GM12878 (cell line): ENCODE results near the gene PSMG3. TPM values are rescaled to one million over a fixed set of nuclear protein-coding genes. Genes with fewer than 3 reads are reported as not detected.

Experiments used
- ATAC-seq: fragments of 200-7000 bp; cut with Tn5 transposase; 3 replicates; pipeline ENCODE4 v1.9.1; 2020; ENCODE audit warnings: mild to moderate bottlenecking, moderate library complexity
- BruUV-seq: library from RNA; stranded (reverse); fragments of 400-500 nt; replicated peaks from 2 replicates; lab custom pipeline; 2021; lab: Mats Ljungman, UMichigan
- CTCF ChIA-PET: fragments of 300-600 bp; sonication (Branson Sonifier 250); formaldehyde crosslinking; extraction: SDS; loops from one replicate; lab custom pipeline; 2021; ENCODE audit warnings: inconsistent platforms; lab: Yijun Ruan, JAX
- POLR2A ChIA-PET: fragments of 350-600 bp; formaldehyde crosslinking; extraction: SDS; loops from one replicate; lab custom pipeline; 2021; ENCODE audit warnings: inconsistent platforms; lab: Charles Lee
- RAD21 ChIA-PET: fragments of 300-600 bp; sonication (Branson Sonifier 250); formaldehyde crosslinking; loops from one replicate; lab custom pipeline; 2023; ENCODE audit warnings: antibody characterized with exemption; ENCODE audit not compliant: unreplicated experiment; lab: Charles Lee
- SMC1A ChIA-PET: fragments of 300-600 bp; sonication (Branson Sonifier 250); formaldehyde crosslinking; loops from one replicate; lab custom pipeline; 2023; ENCODE audit not compliant: unreplicated experiment, uncharacterized antibody; lab: Charles Lee
- DNase-seq: peaks from one replicate; pipeline ENCODE4 v3.0.0-alpha.2; 2011; ENCODE audit warnings: low read depth, low spot score
- FAIRE-seq: peaks from 3 replicates; lab custom pipeline; 2011; peaks lifted over from hg19 to GRCh38; lab: Jason Lieb, UNC
- H2AFZ ChIP-seq: 2 replicates; pipeline ENCODE4 v1.6.0; 2011; ENCODE audit warnings: low read depth, low read length, control low read depth; ENCODE audit not compliant: control insufficient read depth
- H3K27ac ChIP-seq: 2 replicates; pipeline ENCODE4 v1.5.1; 2011; ENCODE audit warnings: control low read depth; ENCODE audit not compliant: control insufficient read depth, insufficient read depth
- H3K27me3 ChIP-seq, 2 experiments: replicated peaks in 1 of 2; 2 replicates each; pipeline versions ENCODE4 v1.6.0 to v1.6.1; 2011; ENCODE audit warnings: low read length in 1 of 2; ENCODE audit not compliant: control insufficient read depth in 2 of 2, insufficient read depth in 2 of 2
- H3K36me3 ChIP-seq, 2 experiments: 2 replicates each; pipeline ENCODE4 v1.5.1; 2011; ENCODE audit warnings: low read length in 1 of 2; ENCODE audit not compliant: control insufficient read depth in 2 of 2, insufficient read depth in 2 of 2
- H3K4me1 ChIP-seq: 2 replicates; pipeline ENCODE4 v1.6.1; 2011; ENCODE audit warnings: mild to moderate bottlenecking, low read length, moderate library complexity, mixed read lengths; ENCODE audit not compliant: control insufficient read depth, insufficient read depth
- H3K4me2 ChIP-seq: 2 replicates; pipeline ENCODE4 v1.6.0; 2011; ENCODE audit warnings: control low read depth; ENCODE audit not compliant: control insufficient read depth, insufficient read depth
- H3K4me3 ChIP-seq: fragments of 200-600 bp; sonication (generic); 2 replicates; pipeline ENCODE4 v1.5.1; 2016
- H3K79me2 ChIP-seq: 2 replicates; pipeline ENCODE4 v1.6.0; 2011; ENCODE audit warnings: low read length; ENCODE audit not compliant: control insufficient read depth, insufficient read depth
- H3K9ac ChIP-seq: 2 replicates; pipeline ENCODE4 v1.8.0; 2011; ENCODE audit warnings: low read length, control low read depth, mixed read lengths; ENCODE audit not compliant: control insufficient read depth, insufficient read depth
- H3K9me3 ChIP-seq: replicated peaks from 3 replicates; pipeline ENCODE4 v1.5.1; 2011; ENCODE audit warnings: mild to moderate bottlenecking, low read length; ENCODE audit not compliant: control insufficient read depth, insufficient read depth
- H4K20me1 ChIP-seq: 2 replicates; pipeline ENCODE4 v1.6.0; 2011; ENCODE audit not compliant: control insufficient read depth, insufficient read depth
- NFYB ChIP-seq: IDR thresholded peaks from 2 replicates; pipeline ENCODE4 v1.6.1; 2011; ENCODE audit warnings: low read depth, mild to moderate bottlenecking, low read length, improper control_type of control experiment, moderate library complexity; ENCODE audit not compliant: insufficient read depth
- POU2F2 ChIP-seq: IDR thresholded peaks from 3 replicates; pipeline ENCODE4 v1.6.1; 2011; ENCODE audit warnings: low read depth, mild to moderate bottlenecking, low read length, borderline replicate concordance
- TAF1 ChIP-seq: IDR thresholded peaks from 2 replicates; pipeline ENCODE4 v1.6.1; 2011; ENCODE audit warnings: mild to moderate bottlenecking, low read depth, low read length, borderline replicate concordance
- ZNF24 ChIP-seq: fragments of 450-650 bp; IDR thresholded peaks from 2 replicates; pipeline ENCODE4 v1.6.1; 2017; ENCODE audit warnings: antibody characterized with exemption, mild to moderate bottlenecking
- ZNF274 ChIP-seq: IDR thresholded peaks from one replicate; pipeline ENCODE4 v1.8.0; 2011; ENCODE audit not compliant: insufficient read length, insufficient read depth
- WGBS: methylation state at CpG from one replicate; pipeline ENCODE4 v1.1.6; 2016; ENCODE audit warnings: low lambda C conversion rate; ENCODE audit not compliant: insufficient replicate concordance, insufficient coverage; ENCODE audit errors: missing lambda C conversion rate; 5-methylcytosine and 5-hydroxymethylcytosine counted together
- in situ Hi-C: fragments of 300-500 bp; cut with MboI; formaldehyde crosslinking; loops from 9 replicates; pipeline ENCODE4 v1.14.3; 2018; ENCODE audit warnings: mixed read lengths
- intact Hi-C: fragments of 100-400 bp; cut with micrococcal nuclease; formaldehyde crosslinking; loops from one replicate; pipeline ENCODE4 v1.14.2; 2022; ENCODE audit not compliant: unreplicated experiment
- polyA plus RNA-seq, 11 experiments: library from polyadenylated mRNA; depleted of rRNA in 4 of 11; unstranded in 6 of 11; stranded (reverse) in 5 of 11; fragments of >200 nt; fragmentation: Nextera tagmentation in 4 of 11; fragmentation: Illumina TruSeq in 1 of 11; extraction: Ambion mirVana in 4 of 11; extraction: Trizol in 1 of 11; gene quantifications; 1 replicate in 1 of 11; 2 replicates in 10 of 11; pipeline versions ENCODE4 v1.2.1 to v1.2.3, GENCODE V29; 2011 to 2016; ENCODE audit warnings: inconsistent platforms in 2 of 11, missing spikeins in 2 of 11, low read depth in 1 of 11
- total RNA-seq, 4 experiments: library from RNA; depleted of rRNA in 3 of 4; stranded (reverse); fragments of >200 nt in 3 of 4; fragmentation: Illumina TruSeq in 1 of 4; extraction: Trizol in 1 of 4; gene quantifications; 2 replicates each; pipeline versions ENCODE4 v1.2.1 to v1.2.3, GENCODE V29; 2013 to 2021
- TF ChIP-seq, protein P1 (sequence below): fragments of 450-650 bp; IDR thresholded peaks from 2 replicates; pipeline ENCODE4 v1.6.1; 2016; ENCODE audit warnings: mild to moderate bottlenecking
- TF ChIP-seq, protein P2 (sequence below): IDR thresholded peaks from 2 replicates; pipeline ENCODE4 v1.6.1; 2012; ENCODE audit warnings: low read depth, low read length, improper control_type of control experiment
- TF ChIP-seq, protein P3 (sequence below): IDR thresholded peaks from 2 replicates; pipeline ENCODE4 v1.6.1; 2011; ENCODE audit warnings: low read depth, low read length, improper control_type of control experiment, borderline replicate concordance

PSMG3 gene
- total and polyA plus RNA-seq, 10 of the 15 experiments (the other 5 are each of a cell fraction or from before 2014, with no cell fraction given): 23.9 to 115 (median 60.6) TPM

DNA sequence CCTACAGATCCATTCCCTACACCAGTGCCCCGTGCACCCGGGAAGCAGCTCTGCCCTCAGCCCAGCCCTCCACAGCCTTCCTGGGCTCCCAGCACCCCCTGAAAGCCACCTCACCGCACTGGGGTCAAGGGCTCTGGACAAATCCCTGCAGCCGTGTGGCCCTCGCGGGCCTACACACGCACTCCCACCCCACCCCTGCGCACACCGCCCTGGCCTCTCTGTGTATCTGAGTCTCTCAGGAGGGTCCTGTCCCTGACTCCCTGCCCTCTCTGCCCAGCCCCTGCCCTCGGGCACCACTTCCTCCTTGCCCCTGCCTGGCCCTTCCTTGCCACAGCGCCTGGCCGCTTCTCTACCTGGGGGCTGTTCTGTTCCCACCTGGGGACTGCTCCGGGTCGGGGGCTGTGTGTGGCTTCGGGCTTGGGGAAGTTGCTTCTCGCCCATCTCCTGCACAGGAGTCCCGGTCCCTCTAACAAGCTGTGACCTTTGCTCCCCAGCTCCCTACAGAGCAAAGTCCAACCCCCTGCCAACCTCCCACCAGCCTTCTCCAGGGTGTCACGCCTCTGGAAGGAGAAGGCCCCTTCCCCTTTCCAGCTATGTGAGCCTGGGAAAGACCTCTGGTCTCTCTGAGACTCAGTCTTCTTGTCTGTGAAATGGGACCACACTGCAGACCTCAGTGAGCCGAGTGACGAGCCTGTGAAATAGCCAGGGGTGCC is 15.3 kb downstream of the PSMG3 start:
- POLR2A ChIA-PET: no interaction called here
- no peak for FAIRE-seq
- no peak overlapping the region for H2AFZ ChIP-seq
- DNase-seq: no peak
- no peaks in the 10 kb centered on the region for H4K20me1 ChIP-seq
- H3K27ac ChIP-seq: no peak overlapping the region
- H3K9me3 ChIP-seq: no peaks in the 10 kb centered on the region
- CTCF ChIA-PET: interaction anchor here (0.7 kb wide), 1 partner anchor 655 kb away, joined by 3 read pairs; no protein-coding TSS in a partner anchor
- no peaks in the 10 kb centered on the region for H3K27me3 ChIP-seq
- in situ Hi-C loops (no loop called here), intact Hi-C loops (no loop called here)
- H3K4me1 ChIP-seq: no peaks in the 10 kb centered on the region
- ATAC-seq: no peak
- H3K36me3 ChIP-seq: no peaks in the 10 kb centered on the region
- H3K79me2 ChIP-seq: no peaks in the 10 kb centered on the region
- BruUV-seq: no TSS peak
- RAD21 ChIA-PET: no interaction called here
- no peak overlapping the region for H3K4me3 ChIP-seq
- no peak overlapping the region for H3K9ac ChIP-seq
- H3K4me2 ChIP-seq: no peak overlapping the region
- SMC1A ChIA-PET: no interaction called here
- WGBS: 49% methylated on average over 20 of the region's 20 CpGs
- TF ChIP-seq, protein P1, sequence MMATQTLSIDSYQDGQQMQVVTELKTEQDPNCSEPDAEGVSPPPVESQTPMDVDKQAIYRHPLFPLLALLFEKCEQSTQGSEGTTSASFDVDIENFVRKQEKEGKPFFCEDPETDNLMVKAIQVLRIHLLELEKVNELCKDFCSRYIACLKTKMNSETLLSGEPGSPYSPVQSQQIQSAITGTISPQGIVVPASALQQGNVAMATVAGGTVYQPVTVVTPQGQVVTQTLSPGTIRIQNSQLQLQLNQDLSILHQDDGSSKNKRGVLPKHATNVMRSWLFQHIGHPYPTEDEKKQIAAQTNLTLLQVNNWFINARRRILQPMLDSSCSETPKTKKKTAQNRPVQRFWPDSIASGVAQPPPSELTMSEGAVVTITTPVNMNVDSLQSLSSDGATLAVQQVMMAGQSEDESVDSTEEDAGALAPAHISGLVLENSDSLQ: no peak
- TF ChIP-seq TAF1 (no peak), ZNF274 (no peak), ZNF24 (no peak), NFYB (no peak), POU2F2 (no peak)
- TF ChIP-seq, protein P2, sequence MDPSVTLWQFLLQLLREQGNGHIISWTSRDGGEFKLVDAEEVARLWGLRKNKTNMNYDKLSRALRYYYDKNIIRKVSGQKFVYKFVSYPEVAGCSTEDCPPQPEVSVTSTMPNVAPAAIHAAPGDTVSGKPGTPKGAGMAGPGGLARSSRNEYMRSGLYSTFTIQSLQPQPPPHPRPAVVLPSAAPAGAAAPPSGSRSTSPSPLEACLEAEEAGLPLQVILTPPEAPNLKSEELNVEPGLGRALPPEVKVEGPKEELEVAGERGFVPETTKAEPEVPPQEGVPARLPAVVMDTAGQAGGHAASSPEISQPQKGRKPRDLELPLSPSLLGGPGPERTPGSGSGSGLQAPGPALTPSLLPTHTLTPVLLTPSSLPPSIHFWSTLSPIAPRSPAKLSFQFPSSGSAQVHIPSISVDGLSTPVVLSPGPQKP: no peak
- TF ChIP-seq, protein P3, sequence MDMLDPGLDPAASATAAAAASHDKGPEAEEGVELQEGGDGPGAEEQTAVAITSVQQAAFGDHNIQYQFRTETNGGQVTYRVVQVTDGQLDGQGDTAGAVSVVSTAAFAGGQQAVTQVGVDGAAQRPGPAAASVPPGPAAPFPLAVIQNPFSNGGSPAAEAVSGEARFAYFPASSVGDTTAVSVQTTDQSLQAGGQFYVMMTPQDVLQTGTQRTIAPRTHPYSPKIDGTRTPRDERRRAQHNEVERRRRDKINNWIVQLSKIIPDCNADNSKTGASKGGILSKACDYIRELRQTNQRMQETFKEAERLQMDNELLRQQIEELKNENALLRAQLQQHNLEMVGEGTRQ: no peak
